GM18520 (cell line): ENCODE data around the gene PSMB3.

Experiments
- ATAC-seq: cut with Tn5 transposase; IDR thresholded peaks from one replicate; pipeline ENCODE4 v1.9.1; 2021; ENCODE audit not compliant: unreplicated experiment

The PSMB3 gene

GRCh38 chr17:38794221-38794620 lies 41.7 kb downstream of the PSMB3 start:
- ATAC-seq: no peak

GRCh38 chr17:38796451-38797157 lies 44.1 kb downstream of the PSMB3 start:
- no peak for ATAC-seq

- no peak for ATAC-seq
Measured at GRCh38 chr17:38797158-38797490, 44.6 kb downstream of the PSMB3 start.

GRCh38 chr17:38797828-38798227 lies 45.3 kb downstream of the PSMB3 start:
- no peak for ATAC-seq

- peak; percentile 3 for ATAC-seq
Measured at GRCh38 chr17:38798614-38799500, 46.3 kb downstream of the PSMB3 start.

GRCh38 chr17:38799501-38800236 lies 47.1 kb downstream of the PSMB3 start, which contains the start of gene PIP4K2B:
Gene PIP4K2B (minus strand): TSS chr17:38799556. CDS start chr17:38799424, 132 bp downstream.
- peak; percentile 72 for ATAC-seq

GRCh38 chr17:38800237-38800760 lies 47.8 kb downstream of the PSMB3 start:
- ATAC-seq: no peak

GRCh38 chr17:38809828-38810227 lies 57.3 kb downstream of the PSMB3 start:
- no peak for ATAC-seq
